Tibial nerve (tissue), 4 donors: Measurements from ENCODE around the gene ELAVL4. TPM values are rescaled to one million over a fixed set of nuclear protein-coding genes. Genes with fewer than 3 reads are reported as not detected.

Experiments
- DNase-seq, 2 donors: peaks; one replicate each; pipeline ENCODE4 v3.0.0-alpha.2; 2019; ENCODE audit warnings: low spot score in 2 of 2
- H3K27ac ChIP-seq, 4 donors: fragments of 200-600 bp; sonication (generic) in 3 of 4; one replicate each; pipeline ENCODE4 v1.5.1; 2017 to 2019; ENCODE audit warnings: mild to moderate bottlenecking in 1 of 4
- H3K27me3 ChIP-seq, 2 donors: fragments of 200-600 bp; sonication (generic) in 1 of 2; one replicate each; pipeline versions ENCODE4 v1.5.1 to v1.6.0; 2017 to 2019
- H3K36me3 ChIP-seq, 3 donors: fragments of 200-600 bp; sonication (generic); one replicate each; pipeline ENCODE4 v1.5.1; 2018 to 2019
- H3K4me1 ChIP-seq, 4 donors: fragments of 200-600 bp; sonication (generic) in 3 of 4; one replicate each; pipeline ENCODE4 v1.5.1; 2017 to 2019
- H3K4me3 ChIP-seq, 4 donors: fragments of 200-600 bp; sonication (generic) in 3 of 4; one replicate each; pipeline ENCODE4 v1.5.1; 2017 to 2019; ENCODE audit warnings: mild to moderate bottlenecking in 1 of 4, moderate library complexity in 1 of 4
- H3K9me3 ChIP-seq, 4 donors: fragments of 200-600 bp; sonication (generic) in 3 of 4; one replicate each; pipeline ENCODE4 v1.5.1; 2017 to 2019
- CTCF ChIP-seq, 5 experiments: fragments of 200-600 bp in 3 of 5; fragments of 450-650 bp in 2 of 5; sonication (generic) in 3 of 5; IDR thresholded peaks; one replicate each; pipeline ENCODE4 v1.5.1; 2016 to 2019; ENCODE audit warnings: antibody characterized with exemption in 5 of 5, mild to moderate bottlenecking in 3 of 5, moderate library complexity in 2 of 5
- EP300 ChIP-seq, 2 donors: sonication (generic); formaldehyde crosslinking; IDR thresholded peaks; one replicate each; pipeline ENCODE4 v1.6.1; 2017; ENCODE audit warnings: antibody characterized with exemption in 2 of 2, mild to moderate bottlenecking in 1 of 2
- POLR2A ChIP-seq, 2 donors: fragments of 450-650 bp; IDR thresholded peaks; one replicate each; pipeline ENCODE4 v1.6.1; 2017; ENCODE audit warnings: antibody characterized with exemption in 2 of 2, mild to moderate bottlenecking in 2 of 2, moderate library complexity in 2 of 2
- WGBS, 2 donors: methylation state at CpG; one replicate each; pipeline ENCODE4 v1.1.5; 2018; 5-methylcytosine and 5-hydroxymethylcytosine counted together
- total RNA-seq, 4 donors: library from RNA; depleted of rRNA; stranded (reverse); fragments of >200 nt; gene quantifications; one replicate each; pipeline ENCODE4 v1.1.0, GENCODE V29; 2016

Gene ELAVL4
- total RNA-seq, 4 donors from 2014 or later = not detected

- TF ChIP-seq POLR2A (IDR thresholded peaks at IDR 0.05) = no peak
- no peak for TF ChIP-seq EP300 (IDR thresholded peaks at IDR 0.05)
- no peak for TF ChIP-seq CTCF (IDR thresholded peaks at IDR 0.05)
- Histone ChIP-seq H3K27me3 (no peaks in the 10 kb centered on the region), H3K4me1 (no peaks in the 10 kb centered on the region), H3K27ac (no peak overlapping the region), H3K36me3 (no peaks in the 10 kb centered on the region), H3K4me3 (no peak overlapping the region), H3K9me3 (no peaks in the 10 kb centered on the region)
- DNase-seq = no peak
Measured at GRCh38 chr1:50097791-50098190, 10.9 kb upstream of the ELAVL4 start.

GRCh38 chr1:50098591-50099021, 10.1 kb upstream of the ELAVL4 start:
- no peak for DNase-seq
- Histone ChIP-seq H3K27me3 (no peaks in the 10 kb centered on the region), H3K4me1 (no peaks in the 10 kb centered on the region), H3K36me3 (no peaks in the 10 kb centered on the region), H3K4me3 (no peak overlapping the region), H3K27ac (no peak overlapping the region), H3K9me3 (no peaks in the 10 kb centered on the region)
- TF ChIP-seq POLR2A (IDR thresholded peaks at IDR 0.05) (no peak), CTCF (IDR thresholded peaks at IDR 0.05) (no peak), EP300 (IDR thresholded peaks at IDR 0.05) (no peak)
- WGBS, 2 donors = 26 to 30% methylated on average over 2 of the region's 2 CpGs

GRCh38 chr1:50099654-50100053, 9.1 kb upstream of the ELAVL4 start:
- Histone ChIP-seq H3K9me3 (no peaks in the 10 kb centered on the region), H3K4me1 (no peaks in the 10 kb centered on the region), H3K27me3 (no peaks in the 10 kb centered on the region), H3K36me3 (no peaks in the 10 kb centered on the region), H3K4me3 (no peak overlapping the region), H3K27ac (no peak overlapping the region)
- WGBS, 2 donors = 66 to 73% methylated on average over 1 of the region's 1 CpG
- TF ChIP-seq CTCF (IDR thresholded peaks at IDR 0.05) (no peak), EP300 (IDR thresholded peaks at IDR 0.05) (no peak)
- DNase-seq = no peak

DNA sequence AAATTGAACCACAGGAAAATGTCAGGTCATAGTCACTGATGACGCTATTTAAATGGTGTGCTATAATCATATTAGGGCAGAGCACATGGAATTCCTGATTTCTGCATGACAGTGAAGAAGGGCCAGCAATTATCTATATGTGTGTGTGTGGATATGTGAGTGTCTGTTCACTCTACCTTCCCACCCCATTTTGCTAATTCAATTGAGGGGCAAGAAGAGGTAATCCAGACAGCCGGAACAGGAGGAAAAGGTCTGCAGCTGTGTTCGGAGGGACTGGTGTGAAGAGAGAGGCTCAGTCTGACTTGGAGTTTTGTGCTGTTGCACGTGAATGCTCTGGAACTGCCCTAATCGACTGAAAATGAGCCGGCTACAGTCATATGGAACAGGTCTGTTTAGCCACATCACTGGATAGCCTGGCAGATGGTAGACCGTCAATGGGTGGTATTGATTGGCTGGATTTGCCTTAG, 5.1 kb upstream of the ELAVL4 start:
- Histone ChIP-seq H3K4me1 (no peaks in the 10 kb centered on the region), H3K27me3 (peaks cover 0 to 9% of the 10 kb centered on the region in 2 donors), H3K27ac (no peak overlapping the region), H3K4me3 (no peak overlapping the region), H3K36me3 (no peaks in the 10 kb centered on the region), H3K9me3 (no peaks in the 10 kb centered on the region)
- TF ChIP-seq POLR2A (IDR thresholded peaks at IDR 0.05) = no peak
- no peak for TF ChIP-seq CTCF (IDR thresholded peaks at IDR 0.05)
- no peak for TF ChIP-seq EP300 (IDR thresholded peaks at IDR 0.05)
- no peak for DNase-seq
- WGBS, 2 donors = 29 to 45% methylated on average over 7 of the region's 7 CpGs

DNA sequence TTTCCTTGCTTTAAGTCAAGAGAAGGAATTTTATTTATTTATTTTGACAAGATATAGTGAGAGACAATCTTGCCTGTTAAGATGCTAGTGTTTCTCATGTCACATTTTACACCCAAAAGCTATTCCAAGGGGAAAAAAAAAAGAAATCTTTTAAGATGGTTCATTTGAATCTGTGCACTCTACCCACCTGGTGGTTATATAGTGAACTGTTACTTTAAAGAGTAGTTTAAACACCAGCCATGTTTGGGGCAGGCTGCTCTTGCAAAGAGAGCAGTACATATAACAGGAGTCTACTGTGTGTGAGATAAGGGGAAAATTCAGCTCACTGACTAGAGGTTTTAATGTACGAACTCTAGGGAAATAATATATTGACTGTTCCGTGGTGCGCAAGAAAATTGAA, 3.3 kb upstream of the ELAVL4 start:
- Histone ChIP-seq H3K27ac (no peak overlapping the region), H3K27me3 (peaks cover 0 to 26% of the 10 kb centered on the region in 2 donors), H3K4me1 (peaks cover 0 to 15% (median 0%) of the 10 kb centered on the region in 4 donors), H3K4me3 (no peak overlapping the region), H3K36me3 (no peaks in the 10 kb centered on the region), H3K9me3 (no peaks in the 10 kb centered on the region)
- 57 to 59% methylated on average over 3 of the region's 3 CpGs for WGBS, 2 donors
- DNase-seq = no peak
- TF ChIP-seq EP300 (IDR thresholded peaks at IDR 0.05) (no peak), CTCF (IDR thresholded peaks at IDR 0.05) (no peak)
